ENCODE measurements around the gene DRAP1. TPM values are rescaled to one million over a fixed set of nuclear protein-coding genes. Genes with fewer than 3 reads are reported as not detected.
"Not testable (repeated sequence)": the region's sequence is repeated elsewhere in the genome, so short reads cannot be mapped to it uniquely, and the experiment has no call there.

Gene DRAP1
- total RNA-seq, 1 donor from 2014 or later: 87.0 TPM

DNA sequence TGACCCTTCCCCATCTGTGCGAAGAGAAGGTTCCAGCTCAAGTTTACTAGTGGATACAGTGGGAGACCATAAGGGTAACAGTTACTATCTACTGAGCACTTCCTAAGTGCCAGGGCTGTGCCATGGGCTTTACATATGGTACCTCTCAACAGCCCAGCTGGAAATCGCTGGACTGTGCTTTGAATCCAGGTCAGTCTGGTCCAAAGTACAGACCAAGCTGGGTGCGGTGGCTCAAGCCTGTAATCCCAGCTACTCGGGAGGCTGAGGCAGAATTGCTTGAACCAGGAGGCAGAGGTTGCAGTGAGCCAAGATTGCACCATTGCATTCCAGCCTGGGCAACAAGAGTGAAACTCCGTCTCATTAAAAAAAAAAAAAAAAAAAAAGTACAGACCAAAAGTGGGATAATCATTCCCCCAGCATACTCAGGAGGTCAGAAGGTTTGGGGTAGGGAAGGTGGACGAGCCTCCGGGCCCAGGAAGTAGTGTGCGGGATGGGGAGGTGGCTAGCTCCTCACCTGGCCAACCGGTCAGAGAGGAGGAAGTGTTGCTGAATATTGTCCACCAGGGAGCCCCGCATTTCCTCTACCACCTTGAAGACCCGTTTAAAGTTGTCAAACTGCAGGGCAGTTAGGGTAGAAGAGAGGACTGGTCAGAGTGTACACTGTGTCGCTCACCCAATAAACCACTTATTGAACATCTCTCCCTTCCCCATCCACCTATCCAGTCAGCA lies 33.3 kb upstream of the DRAP1 start:
- no peak for DNase-seq (ENCODE audit: low spot score)

DNA sequence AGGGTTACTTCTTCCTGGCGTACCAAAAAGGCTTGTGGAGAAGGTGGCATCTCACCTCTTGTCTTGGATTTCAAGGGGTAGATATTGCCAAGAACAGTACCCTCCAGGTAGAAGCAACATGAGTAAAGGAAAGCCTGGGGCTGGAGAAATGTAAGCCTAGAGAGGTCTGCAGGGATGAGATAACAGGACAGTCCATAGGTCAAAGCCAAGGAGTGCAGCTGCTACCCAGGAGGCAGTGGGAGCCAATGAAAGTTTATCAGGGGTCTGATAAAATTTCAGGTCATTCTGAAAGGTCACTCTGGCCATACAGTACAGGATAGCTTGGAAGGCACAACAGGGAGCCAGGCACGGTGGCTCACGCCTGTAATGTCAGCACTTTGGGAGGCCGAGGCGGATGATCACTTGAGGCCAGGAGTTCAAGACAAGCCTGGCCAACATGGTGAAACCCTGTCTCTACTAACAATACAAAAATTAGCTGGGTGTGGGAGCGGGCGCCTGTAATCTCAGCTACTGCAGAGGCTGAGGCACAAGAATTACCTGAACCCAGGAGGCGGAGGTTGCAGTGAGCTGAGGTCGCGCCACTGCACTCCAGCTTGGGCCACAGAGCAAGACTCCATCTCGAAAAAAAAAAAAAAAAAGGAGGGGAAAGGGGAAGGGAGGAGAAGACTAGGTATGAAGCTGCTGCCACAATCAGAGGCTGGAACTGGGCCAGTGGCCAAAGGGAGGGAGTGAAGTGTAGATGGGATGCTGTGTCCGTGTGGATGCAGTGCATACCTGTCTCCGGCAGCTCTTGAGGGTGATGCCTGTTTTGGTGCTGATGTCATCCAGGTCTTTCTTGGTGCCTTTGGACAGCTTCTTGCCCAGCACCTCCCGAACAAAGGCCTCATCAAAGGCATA lies 32.2 kb upstream of the DRAP1 start:
- no peak for DNase-seq (ENCODE audit: low spot score)

DNA sequence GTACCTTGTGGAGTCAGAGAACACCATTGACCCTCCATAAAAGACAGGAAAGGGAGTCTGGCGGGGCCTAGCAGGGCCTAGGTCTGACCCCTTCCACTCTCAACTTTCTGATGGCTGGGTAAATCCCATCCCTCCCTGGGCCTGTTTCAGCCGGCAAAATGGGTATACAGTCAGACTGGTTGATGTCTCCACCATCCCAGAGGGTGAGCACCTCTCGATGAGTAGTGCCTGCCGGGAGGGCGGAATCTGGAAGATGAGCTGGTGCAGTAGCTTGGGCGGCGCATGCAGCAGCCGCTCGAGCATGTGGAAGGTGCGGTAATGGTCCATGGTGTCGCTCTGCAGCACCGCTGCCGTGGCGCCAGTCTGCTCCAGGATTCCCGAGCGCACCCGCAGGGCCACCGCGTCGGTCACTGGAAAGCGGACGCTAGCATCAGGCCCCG lies 31.5 kb upstream of the DRAP1 start:
- DNase-seq (ENCODE audit: low spot score): no peak

DNA sequence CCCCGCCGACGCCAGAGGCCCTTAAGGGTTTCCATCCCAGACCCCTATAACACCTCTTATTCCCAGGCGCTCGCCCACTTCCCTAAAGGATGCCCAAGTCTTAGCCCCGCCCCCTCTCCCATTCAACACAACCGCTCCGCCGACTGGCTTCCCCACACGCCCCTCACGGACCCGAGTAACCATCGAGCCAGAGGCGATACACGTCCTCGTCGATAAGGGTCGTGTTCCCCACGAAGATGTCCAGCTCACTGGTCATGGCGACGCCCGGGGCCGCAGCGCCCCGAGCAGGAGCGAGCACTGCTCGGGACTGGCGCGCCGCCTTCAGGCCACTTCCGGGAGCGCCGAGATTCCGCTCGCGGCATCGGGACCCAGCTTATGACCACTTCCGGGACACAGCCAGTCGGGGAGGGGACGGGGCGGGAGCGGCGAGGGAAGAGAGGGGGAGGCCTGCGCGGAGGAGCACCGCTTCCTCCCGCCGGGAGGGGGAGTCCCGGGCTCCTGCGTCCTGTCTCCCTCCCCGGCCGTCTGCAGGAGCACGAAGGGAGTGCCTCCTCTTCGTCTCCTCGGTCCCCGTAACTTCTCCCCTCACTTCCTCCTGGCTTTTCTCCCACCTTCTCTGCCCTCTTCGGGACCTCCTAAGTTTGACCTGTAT lies 30.9 kb upstream of the DRAP1 start, which contains the start of gene FIBP:
TSS of gene FIBP (minus strand) at position 309 of the 652 bp plus-strand sequence. CDS start at position 256, 53 bp downstream.
- DNase-seq (ENCODE audit: low spot score): peak; percentile 99

DNA sequence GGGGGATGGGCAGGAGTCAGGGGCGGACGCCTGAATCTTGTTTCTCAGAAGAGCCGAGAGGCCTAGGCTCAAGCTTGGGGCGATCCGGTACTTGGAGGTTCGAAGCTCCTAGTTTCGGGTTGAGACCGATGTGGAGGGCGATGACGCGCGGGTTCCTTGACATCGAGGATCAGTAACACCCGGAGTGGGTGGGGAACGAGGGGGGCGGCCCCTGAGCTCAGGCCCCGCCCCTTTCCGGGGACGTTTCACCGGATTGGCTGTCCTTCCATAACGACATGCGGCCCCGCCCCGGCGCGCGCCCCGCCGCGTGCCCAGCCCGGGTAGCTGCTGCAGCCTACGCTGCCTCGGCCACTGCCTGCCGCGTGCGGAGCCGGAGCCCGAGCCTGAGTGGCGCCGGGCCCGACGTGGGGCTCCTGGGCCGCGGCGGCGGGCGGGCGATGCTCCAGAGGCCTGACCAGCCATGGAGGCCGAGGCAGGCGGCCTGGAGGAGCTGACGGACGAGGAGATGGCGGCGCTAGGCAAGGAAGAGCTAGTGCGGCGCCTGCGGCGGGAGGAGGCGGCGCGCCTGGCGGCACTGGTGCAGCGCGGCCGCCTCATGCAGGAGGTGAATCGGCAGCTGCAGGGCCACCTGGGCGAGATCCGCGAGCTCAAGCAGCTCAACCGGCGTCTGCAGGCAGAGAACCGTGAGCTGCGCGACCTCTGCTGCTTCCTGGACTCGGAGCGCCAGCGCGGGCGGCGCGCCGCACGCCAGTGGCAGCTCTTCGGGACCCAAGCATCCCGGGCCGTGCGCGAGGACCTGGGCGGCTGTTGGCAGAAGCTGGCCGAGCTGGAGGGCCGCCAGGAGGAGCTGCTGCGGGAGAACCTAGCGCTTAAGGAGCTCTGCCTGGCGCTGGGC lies 28.7 kb upstream of the DRAP1 start, which contains the start of gene CCDC85B:
TSS of gene CCDC85B (plus strand) at position 350 of the 895 bp plus-strand sequence. CDS start at position 461, 111 bp downstream.
- DNase-seq (ENCODE audit: low spot score): peak; percentile 100

DNA sequence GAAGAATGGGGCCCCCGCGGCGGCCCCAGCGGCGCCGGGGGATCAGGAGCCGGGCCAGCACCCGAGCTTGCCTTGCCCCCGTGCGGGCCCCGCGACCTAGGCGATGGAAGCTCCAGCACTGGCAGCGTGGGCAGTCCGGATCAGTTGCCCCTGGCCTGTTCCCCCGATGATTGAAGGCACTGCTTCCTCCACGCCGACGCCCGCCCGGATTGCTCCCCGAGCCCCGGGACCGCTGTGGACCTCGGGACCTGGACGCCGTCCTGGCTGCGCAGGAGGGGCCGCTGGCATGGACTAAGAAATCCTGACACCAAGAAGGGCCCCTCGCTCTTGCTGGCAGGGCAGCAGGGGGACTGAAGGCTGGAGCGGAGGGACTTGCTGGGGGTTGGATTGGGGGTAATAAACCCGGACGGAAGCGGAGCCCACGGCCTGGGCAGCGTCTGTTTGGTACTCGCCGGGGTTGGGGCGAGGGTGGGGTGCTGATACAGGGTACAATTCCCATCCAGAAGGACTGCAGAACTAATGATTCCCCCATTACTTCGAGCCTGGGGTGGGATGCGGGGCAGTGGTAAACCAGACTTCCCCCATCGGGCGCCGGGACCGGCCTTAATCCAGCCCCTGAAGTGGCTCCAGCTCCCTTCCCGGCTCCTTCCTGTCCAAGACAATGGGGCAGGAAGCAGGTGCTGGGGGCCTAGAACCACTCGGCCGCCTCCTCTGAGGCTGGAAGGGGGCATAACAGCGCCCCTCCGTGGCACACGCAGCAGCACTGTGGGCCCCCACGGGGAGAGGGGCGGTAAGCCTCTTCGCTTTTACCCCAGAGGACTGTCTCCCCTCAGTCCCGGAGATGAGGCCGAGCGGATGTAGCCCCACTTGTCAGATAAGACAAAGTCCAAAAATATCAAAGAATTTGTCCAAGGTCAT lies 27.7 kb upstream of the DRAP1 start:
- no peak for DNase-seq (ENCODE audit: low spot score)

DNA sequence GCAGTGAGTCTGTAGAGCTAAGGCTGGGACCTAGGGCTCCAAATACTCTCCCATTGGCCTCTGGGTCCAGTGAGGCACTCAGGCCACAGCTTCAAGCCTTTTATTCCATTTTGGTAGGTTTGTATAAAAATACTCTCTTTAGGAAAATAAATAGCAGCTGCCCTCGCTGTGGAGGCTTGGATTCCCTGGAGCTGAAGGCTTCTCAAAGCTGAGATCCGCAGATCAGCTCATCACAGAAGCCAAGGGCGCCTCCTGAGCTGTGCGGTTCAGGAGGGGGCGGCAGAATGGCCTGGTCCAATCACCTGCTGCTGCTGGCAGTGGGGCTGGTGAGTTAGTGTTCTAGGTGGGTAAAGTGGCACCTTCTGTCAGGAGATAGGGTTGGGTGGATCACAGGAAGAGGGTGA lies 27.1 kb upstream of the DRAP1 start:
- DNase-seq (ENCODE audit: low spot score): not testable (repeated sequence)

DNA sequence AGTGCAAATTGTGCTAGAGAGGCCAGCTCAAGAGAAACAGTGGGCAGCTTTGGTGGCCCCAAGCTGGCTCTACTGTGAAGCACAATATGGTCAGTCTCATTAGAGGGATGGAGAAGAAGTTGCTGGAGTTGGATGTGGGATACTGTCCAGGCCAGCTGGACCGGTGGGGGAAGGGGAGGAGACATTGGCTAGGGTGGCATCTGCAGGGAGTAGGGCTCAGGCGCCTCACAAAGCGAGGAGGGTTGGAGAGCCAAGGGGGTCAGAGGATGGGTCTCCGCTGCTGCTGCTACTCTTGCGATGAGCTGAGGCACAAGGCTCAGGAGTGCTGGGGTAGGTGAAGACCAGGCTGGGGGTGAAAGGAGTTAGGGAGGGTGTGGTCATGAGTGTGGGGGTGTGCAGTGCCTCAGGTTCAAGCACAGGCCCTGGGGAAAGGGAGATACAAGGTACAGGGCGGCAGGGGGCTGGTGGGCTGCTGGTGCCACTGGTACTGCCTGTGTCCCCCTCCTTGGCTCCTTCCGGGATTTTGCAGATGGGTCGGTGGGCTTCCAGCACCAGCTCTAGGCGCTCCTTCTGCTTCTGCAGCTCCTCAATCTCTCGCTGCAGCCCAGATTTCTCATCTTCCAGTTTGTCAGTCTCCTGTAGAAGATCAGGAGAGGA lies 26.4 kb upstream of the DRAP1 start:
- no peak for DNase-seq (ENCODE audit: low spot score)

DNA sequence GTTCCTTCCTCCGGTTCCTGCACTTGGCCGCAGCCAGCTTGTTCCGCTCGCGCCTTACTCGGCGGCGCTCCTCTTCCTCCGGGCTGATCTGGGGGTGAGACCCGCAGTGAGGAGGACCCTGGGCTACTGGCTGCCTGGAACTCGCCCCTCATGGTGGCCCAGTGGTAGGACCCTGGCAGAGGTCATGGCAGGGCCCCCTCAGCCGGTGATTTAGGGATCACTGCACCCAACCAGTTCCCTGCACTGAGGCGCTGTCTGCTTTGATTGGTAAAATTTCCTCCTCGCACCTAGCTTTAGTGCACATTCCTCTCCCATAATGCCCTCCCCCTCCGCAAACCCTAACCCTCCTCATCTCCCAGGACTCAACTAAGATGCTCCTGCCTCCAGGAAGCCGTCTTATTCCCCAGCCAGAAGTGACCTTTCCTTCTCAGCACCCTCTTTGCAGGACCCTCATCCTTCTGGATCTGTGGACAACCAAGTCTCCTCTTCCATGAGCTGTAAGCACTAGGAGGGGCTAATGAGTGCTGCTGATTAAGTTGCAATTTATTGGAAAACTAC lies 25.1 kb upstream of the DRAP1 start:
- no peak for DNase-seq (ENCODE audit: low spot score)

DNA sequence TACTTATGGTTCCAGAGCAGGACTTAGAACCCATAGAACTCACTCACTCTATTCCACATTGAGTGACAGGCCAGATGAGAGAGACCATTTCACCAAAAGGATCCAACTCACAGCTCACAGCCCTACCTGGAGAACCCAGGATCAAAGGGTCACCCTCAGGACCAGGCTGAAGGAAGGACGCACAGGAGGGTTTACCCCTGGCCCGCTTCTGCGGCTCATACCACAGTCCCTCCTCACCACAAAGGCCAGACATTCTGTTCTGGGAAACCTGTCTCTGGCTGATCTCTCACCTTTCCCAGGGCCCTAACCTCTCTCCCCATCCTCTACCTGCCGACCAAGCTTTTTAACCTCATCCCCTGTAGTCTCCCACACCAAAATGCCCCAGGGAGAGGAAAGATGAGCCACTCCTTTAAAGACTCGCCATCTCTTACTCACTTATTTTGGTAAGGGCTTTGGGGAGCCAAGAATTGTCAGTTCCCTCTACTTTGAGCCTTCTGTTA lies 23.7 kb upstream of the DRAP1 start:
- no peak for DNase-seq (ENCODE audit: low spot score)

DNA sequence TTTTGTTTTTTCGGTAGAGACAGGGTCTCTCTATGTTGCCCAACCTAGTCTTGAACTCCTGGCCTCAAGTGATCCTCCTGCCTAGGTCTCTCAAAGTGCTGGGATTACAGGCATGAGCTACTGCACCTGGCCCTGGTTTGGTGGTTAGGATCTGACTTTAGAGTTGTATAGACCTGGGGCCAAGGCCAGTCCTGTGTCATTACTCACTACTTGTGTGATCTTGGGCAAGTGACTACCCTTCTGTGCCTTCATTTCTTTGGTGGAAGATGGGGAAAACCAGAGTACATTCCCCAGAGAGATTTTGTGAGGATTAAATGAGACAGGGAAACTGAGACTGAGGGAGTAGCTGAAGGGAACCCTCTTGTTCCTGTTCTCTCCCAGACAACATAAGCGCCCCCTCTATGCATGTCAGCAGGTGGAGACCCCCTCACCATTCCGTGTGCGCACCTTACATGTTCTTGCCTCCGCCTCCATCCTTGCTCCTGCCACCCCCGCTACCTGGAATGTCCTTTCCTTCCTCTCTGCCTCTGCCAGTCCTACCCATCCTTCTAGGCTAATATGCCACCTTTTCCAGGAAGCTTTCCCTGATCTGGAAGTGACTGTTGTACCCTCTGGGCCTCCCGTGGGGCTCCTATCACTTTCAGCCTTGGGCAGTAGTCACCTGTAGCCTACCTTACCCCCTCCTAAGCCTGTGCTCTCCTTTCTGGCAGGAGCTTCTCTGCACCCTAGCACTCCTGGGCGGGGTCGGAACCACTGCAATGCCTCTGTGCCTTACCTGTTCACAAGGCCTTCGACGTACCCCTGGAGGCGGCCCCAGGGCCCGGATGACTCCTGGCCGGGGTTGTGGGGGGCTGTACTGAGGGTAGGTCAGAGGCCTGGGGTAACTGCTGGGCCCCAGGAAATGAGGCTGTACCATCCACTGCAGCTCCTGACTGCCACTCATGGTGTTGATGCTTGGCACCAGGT lies 22.9 kb upstream of the DRAP1 start:
- DNase-seq (ENCODE audit: low spot score): no peak

DNA sequence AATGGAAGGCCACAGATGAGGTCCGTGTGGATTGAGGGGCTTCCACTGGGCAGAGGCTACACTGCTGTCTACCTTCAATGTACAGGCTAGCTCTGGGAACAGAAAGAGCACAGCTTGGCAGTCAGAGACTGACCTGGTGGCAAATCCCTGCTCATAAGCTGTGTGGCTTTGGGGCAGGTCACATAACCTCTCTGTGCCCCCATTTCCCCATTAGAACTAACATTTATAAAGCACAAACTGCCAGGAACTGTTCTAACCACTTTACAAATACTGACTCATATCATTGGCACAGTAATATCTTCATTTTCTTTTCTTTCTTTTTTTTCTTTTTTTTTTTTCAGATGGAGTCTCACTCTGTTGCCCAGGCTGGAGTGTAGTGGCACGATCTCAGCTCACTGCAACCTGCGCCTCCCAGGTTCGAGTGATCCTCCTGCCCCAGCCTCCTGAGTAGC lies 22.2 kb upstream of the DRAP1 start:
- DNase-seq (ENCODE audit: low spot score): no peak

DNA sequence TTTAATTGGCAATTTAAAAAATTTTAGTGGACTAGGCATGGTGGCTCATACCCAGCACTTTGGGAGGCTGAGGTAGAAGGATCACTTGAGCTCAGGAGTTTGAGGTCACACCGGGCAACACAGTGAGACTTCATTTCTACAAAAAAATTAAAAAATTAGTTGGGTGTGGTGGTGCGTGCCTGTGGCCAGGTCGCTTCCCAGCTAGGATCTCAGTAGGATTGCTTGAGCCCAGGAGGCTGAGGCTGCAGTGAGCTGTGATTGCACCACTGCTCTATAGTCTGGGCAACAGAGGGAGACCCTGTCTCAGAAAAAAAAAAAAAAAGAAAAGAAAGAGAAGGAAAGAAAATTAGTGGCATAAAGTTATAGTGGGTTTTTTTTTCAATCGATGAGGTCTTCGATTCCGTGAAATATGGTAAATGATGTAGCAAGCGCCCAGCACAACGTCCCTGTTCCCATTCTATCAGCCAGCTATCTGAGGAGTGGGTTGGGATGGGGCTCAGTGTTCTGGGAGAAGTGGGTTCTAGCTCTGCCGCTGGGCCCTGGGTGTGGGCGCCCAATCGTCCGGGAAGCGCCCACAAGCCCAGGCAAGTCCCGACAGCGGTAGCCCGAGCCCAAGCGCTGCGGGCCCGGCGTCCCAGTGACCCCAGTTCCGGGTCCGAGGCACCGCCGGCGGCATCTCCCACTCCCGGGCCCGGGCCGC lies 20.4 kb upstream of the DRAP1 start:
- DNase-seq (ENCODE audit: low spot score): no peak

DNA sequence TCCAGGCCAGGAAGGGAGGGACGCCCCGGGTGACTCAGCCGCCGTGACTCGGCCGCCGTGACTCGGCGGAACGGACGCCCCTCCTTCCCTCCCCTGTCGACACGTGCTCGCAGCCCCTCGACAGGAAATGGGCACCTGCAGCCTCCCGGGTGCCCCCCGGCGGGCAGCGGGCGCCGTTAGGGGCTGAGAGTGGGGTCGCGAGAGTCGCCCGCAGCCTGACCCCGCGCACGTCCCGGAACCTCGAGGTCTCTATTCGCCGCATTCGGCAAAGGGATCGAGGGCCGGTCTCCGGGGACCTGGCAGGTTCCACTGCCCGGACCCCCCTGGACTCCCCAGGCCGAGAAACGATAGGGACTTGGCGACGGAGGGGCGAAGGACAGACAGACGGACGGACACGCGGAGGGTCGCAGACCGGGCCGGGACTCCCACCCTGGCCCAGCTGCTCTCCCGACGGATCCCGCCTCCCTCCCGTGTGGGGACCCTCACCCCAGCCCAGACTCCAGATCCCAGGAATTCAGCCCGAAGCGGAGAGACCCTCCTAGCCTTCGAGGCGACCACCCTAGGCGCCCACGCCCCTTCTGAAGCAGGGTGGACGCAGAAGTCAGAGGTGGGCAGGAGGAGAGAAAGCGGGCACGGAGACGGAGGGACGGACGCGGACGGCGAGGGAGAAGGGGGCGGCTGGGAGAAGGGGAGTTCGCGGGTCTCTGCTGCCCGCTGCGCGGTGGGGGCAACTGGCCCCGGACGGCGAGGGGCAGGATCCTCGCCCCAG lies 19.7 kb upstream of the DRAP1 start:
- peak; percentile 97 for DNase-seq (ENCODE audit: low spot score)

DNA sequence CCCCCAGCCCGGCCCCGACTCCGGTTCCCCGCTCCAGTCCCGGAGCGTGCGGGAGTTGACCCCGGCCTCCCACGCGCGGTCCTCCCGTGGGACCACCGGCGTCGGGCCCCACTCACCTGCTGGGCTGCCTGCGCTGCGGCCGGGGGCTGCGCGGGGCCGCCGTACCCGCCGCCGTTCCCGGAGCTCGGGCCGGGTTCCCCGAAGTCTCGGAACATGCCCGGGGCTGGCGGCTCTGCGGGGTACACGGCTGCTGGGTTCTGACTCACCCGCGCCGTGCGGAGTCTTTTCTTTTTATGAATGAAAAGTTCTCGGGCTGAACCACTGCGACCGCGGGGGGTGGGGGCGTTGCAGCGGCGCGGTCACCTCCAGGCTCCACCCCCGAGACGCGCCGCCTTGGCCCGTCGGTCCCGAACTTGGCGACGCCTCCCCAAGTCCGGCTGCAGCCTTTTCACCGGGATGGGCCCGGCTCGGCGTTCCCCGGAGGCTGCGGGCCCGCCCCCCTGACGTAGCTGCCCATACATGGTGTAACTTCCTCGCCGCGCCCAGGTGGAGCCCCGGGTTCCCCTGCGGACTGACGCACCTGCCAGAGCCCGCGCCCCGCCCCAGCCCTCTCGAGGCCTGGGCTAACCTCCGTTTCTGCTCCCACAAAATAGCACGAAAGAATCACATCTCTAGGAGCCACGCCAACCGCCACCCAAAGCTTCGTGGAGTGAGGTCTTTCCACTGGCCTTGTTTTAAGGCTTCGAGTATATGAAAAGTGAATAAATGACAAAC lies 18.9 kb upstream of the DRAP1 start, which contains the start of gene FOSL1:
TSS of gene FOSL1 (minus strand) at position 264 of the 774 bp plus-strand sequence. CDS start at position 215, 49 bp downstream.
- peak; percentile 97 for DNase-seq (ENCODE audit: low spot score)

Measured in mesenteric fat pad (tissue), 1 donor.